ENCODE results near the gene CSRNP2. TPM values are rescaled to one million over a fixed set of nuclear protein-coding genes. Genes with fewer than 3 reads are reported as not detected.

CSRNP2 gene
- 10 to 100 TPM; 21.3 to 31.8 (median 25.4) TPM for polyA plus RNA-seq (ENCODE audit: insufficient read length in 10 of 10)
- long read RNA-seq, donor 1, full-length matches to known transcripts = 1 of 1 reads
- long read RNA-seq, donor 1, partial matches to known transcripts = 0 of 1 reads
- long read RNA-seq, donor 1, other reads (novel, unspliced or antisense) = 0 of 1 reads
- long read RNA-seq, donor 2 = 0 reads
- long read RNA-seq, donor 3 = 0 reads
- long read RNA-seq, donor 4, full-length matches to known transcripts = 1 of 1 reads
- long read RNA-seq, donor 4, partial matches to known transcripts = 0 of 1 reads
- long read RNA-seq, donor 4, other reads (novel, unspliced or antisense) = 0 of 1 reads
- long read RNA-seq, donor 5, full-length matches to known transcripts = 4 of 17 reads
- long read RNA-seq, donor 5, partial matches to known transcripts = 13 of 17 reads
- long read RNA-seq, donor 5, other reads (novel, unspliced or antisense) = 0 of 17 reads
- long read RNA-seq, donor 6, full-length matches to known transcripts = 2 of 2 reads
- long read RNA-seq, donor 6, partial matches to known transcripts = 0 of 2 reads
- long read RNA-seq, donor 6, other reads (novel, unspliced or antisense) = 0 of 2 reads
- long read RNA-seq, donor 7, full-length matches to known transcripts = 4 of 4 reads
- long read RNA-seq, donor 7, partial matches to known transcripts = 0 of 4 reads
- long read RNA-seq, donor 7, other reads (novel, unspliced or antisense) = 0 of 4 reads
- long read RNA-seq, donor 8, full-length matches to known transcripts = 1 of 1 reads
- long read RNA-seq, donor 8, partial matches to known transcripts = 0 of 1 reads
- long read RNA-seq, donor 8, other reads (novel, unspliced or antisense) = 0 of 1 reads
- long read RNA-seq, donor 9, full-length matches to known transcripts = 1 of 1 reads
- long read RNA-seq, donor 9, partial matches to known transcripts = 0 of 1 reads
- long read RNA-seq, donor 9, other reads (novel, unspliced or antisense) = 0 of 1 reads

- DNase-seq = peak; percentile 95 to 98 (median 95)
Measured at GRCh38 chr12:51083126-51083833, at the start of gene CSRNP2. Gene CSRNP2 (minus strand): TSS chr12:51083596. CDS start chr12:51076561, 7,035 bp downstream.

GRCh38 chr12:51132693-51133092, 49.3 kb upstream of the CSRNP2 start:
- DNase-seq = no peak

- no peak for DNase-seq
Measured at GRCh38 chr12:51131745-51132521, 48.5 kb upstream of the CSRNP2 start.

GRCh38 chr12:51128919-51129318, 45.5 kb upstream of the CSRNP2 start:
- DNase-seq = peak in 1 of 3 donors; percentile 2

GRCh38 chr12:51127050-51127729, 43.8 kb upstream of the CSRNP2 start:
- no peak for DNase-seq

- DNase-seq = no peak
Measured at GRCh38 chr12:51126297-51126696, 42.9 kb upstream of the CSRNP2 start.

DNA sequence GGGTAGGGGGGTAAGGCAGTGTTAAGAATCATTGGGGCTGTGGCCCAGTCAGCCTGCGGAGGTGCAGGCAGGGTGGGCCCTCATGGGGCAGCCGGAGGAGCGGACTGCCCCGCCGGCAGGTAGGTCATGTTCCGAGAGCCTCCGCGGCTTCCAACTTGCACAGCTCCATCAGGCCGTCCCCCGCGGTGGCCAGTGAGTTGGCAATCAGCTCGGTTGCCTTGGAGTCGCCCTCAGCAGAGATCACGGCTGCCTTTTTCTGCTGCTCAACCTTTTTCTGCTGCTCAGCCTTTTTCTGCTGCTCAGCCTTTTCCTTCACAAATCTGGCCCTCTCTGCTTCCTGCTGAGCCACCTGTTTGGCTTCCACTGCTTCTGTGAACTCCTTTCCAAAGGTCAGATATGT, 41.1 kb upstream of the CSRNP2 start:
- no peak for DNase-seq

DNA sequence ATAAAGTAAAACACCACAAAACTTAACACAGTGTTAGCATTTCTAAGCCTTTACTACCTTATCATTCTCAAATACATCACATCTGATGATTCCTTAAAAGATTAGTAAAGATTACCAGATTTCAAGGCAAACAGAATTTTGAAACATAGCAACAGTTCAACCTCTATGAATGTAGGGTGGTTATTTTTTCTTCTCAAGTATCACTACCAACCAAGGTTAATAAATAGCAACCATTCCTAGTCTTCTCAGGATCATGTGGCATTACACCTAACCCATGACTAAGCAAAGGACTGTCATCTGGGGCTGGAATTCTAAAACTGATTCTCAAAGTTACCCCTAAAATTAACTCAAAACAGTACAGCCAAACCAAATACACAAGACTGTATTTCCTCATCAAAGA, 39.4 kb upstream of the CSRNP2 start:
- no peak for DNase-seq

GRCh38 chr12:51118706-51119105, 35.3 kb upstream of the CSRNP2 start:
- DNase-seq = peak in 1 of 3 donors; percentile 44

DNA sequence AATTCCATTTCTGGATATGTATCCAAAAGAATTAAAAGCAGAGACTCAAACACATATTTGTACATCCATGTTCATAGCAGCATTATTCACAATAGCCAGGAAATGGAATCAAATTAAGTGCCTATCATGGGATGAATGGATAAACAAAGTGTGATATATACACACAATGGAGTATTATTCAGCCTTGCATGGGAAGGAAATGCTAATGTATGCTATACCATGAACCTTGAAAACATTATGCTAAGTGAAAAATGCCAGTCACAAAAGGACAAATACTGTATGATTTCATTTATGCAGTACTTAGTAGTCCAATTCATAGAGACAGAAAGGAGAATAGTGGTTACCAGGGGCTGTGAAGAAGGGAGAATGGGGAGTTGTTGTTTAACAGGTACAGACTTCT, 32.1 kb upstream of the CSRNP2 start:
- DNase-seq = no peak

GRCh38 chr12:51108136-51108535, 24.7 kb upstream of the CSRNP2 start:
- DNase-seq = no peak

DNA sequence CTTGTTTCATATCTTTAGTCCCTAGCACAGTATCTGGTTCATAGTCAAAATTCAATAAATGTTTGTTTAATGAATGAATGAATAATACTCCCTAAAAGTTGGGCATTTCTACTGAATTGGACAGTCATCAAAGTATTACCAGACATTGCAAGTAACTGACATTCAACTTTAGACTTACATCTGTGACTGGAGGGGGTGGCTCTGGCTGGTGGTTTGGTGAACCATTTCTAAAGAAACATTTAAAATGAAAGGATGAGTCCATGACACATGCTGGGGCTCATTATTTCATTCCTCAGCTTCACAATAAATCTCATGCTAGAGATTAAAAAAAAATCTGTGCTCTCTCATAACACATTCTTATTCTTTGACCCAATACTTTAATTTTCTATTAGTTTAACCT, 20.6 kb upstream of the CSRNP2 start:
- no peak for DNase-seq

DNA sequence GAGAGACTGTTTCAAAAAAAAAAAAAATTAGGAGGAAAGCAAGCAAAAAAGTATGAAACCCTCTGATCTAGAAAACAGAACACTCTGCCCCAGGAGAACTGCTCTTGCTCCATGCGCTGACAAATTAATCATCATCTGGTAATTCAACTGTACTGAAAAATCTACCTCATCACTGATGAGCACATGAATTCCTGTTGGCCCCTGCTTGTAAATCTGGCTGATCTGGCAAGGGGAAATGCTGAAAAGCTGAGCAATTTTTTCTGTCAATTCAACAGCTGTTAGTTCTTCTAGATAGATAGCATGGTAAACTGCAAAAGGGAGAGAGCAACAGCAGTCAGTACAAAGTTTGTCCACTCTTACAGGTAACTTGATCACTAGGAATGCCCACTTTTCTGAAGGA, 15.2 kb upstream of the CSRNP2 start:
- no peak for DNase-seq

DNA sequence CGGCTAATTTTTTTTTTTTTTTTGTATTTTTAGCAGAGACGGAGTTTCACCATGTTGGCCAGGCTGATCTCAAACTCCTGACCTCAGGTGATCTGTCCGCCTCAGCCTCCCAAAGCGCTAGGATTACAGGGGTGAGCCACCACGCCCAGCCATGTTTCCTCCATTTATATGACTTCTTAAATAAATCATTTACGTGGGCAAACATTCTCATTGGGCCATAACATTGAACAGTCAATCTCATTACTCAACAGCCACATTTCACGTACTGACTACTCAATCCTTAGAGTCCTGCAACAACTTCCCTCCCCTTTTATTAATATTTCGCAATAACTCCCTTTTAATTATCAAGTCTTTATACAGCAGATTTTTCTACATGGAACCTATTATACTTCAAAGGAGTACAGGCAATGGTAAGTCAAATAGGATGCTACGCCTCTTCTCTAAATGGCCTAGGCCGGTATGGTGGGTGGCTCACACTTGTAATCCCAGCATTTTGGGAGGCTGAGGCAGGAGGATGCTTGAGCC, 7.4 kb upstream of the CSRNP2 start:
- no peak for DNase-seq

- DNase-seq = no peak
Measured at GRCh38 chr12:51087818-51088217, 4.4 kb upstream of the CSRNP2 start.

- DNase-seq = no peak
Measured at GRCh38 chr12:51086933-51087332, 3.5 kb upstream of the CSRNP2 start.

GRCh38 chr12:51085757-51086156, 2.4 kb upstream of the CSRNP2 start:
- no peak for DNase-seq

DNA sequence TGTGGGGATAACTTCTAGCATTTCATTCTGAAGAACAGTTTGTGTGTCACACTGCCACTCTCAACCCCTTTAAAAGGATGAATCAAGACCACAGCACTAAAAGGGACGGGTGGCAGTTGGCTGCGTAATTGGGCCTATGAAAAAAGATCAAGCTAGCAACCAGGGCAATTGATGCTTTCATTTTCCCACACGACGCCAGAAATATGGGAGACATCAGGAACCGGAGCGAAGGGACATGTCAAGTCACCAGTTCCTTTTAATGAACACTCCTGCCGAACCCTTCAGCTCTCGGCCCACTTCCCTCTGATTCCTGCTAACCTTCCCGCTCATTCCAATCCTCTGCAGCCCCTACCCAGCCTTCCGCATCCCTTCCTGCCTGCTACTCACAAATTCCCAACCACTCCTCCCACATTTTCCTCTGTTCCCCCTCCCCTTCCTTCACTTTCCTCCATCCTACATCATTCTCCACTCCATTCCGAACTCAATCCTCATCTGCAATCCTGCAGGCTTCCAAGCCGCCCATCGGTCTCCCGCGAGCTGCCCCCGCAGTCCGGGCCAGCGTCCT, 753 bp downstream of the CSRNP2 start:
- DNase-seq = peak in 2 of 3 donors; percentile 23 to 67

GRCh38 chr12:51081421-51081820, 2.0 kb downstream of the CSRNP2 start:
- DNase-seq = no peak

- DNase-seq = no peak
Measured at GRCh38 chr12:51080136-51080535, 3.3 kb downstream of the CSRNP2 start.
